Stimulated activated naive CD8-positive, alpha-beta T cell treated with anti-CD3 and anti-CD28 coated beads, Interleukin-15, amount 100 ng/mL, for 72 hours (primary cell): ENCODE measurements around the gene PPP1R1B.

Source experiments
- ATAC-seq: fragments of 150-1000 bp; cut with Tn5 transposase; 2 replicates; pipeline ENCODE4 v1.10.0; 2021; ENCODE audit warnings: mild to moderate bottlenecking, moderate library complexity
- DNase-seq, 2 donors: peaks; one replicate each; pipeline ENCODE4 v3.0.0; 2021 to 2022
- H3K27ac Mint-ChIP-seq, 2 donors: one replicate each; pipeline ENCODE4 v1.8.0; 2022; ENCODE audit warnings: mild to moderate bottlenecking in 2 of 2, mixed read lengths in 2 of 2, moderate library complexity in 2 of 2
- H3K27me3 Mint-ChIP-seq: one replicate; pipeline ENCODE4 v1.8.0; 2022; ENCODE audit warnings: mixed read lengths
- H3K4me1 Mint-ChIP-seq: one replicate; pipeline ENCODE4 v1.8.0; 2022; ENCODE audit warnings: mild to moderate bottlenecking, mixed read lengths
- H3K4me3 Mint-ChIP-seq, 2 donors: one replicate each; pipeline ENCODE4 v1.8.0; 2022; ENCODE audit warnings: mild to moderate bottlenecking in 2 of 2, mixed read lengths in 2 of 2, moderate library complexity in 1 of 2
- H3K9me3 Mint-ChIP-seq, 2 donors: one replicate each; pipeline ENCODE4 v1.8.0; 2022; ENCODE audit warnings: mixed read lengths in 2 of 2

Gene PPP1R1B

GRCh38 chr17:39618956-39619785 lies 7.6 kb upstream of the PPP1R1B start:
- no peaks in the 10 kb centered on the region for H3K9me3 Mint-ChIP-seq
- no peak overlapping the region for H3K4me3 Mint-ChIP-seq
- DNase-seq (no peak), ATAC-seq (no peak)
- H3K27me3 Mint-ChIP-seq = peaks cover 49% of the 10 kb centered on the region
- no peak overlapping the region for H3K27ac Mint-ChIP-seq
- peaks cover 29% of the 10 kb centered on the region for H3K4me1 Mint-ChIP-seq

GRCh38 chr17:39619786-39620101 lies 7.0 kb upstream of the PPP1R1B start:
- Mint-ChIP-seq H3K4me1 (peaks cover 29% of the 10 kb centered on the region), H3K27me3 (peaks cover 46% of the 10 kb centered on the region), H3K9me3 (no peaks in the 10 kb centered on the region), H3K4me3 (no peak overlapping the region), H3K27ac (no peak overlapping the region)
- ATAC-seq = no peak
- DNase-seq = no peak

- peak; percentile 73 for ATAC-seq
- H3K9me3 Mint-ChIP-seq = no peaks in the 10 kb centered on the region
- peaks cover 38% of the 10 kb centered on the region for H3K4me1 Mint-ChIP-seq
- H3K27ac Mint-ChIP-seq = peak overlapping the region in 1 of 2 donors; percentile 86
- peak overlapping the region; percentile 76 to 85 for H3K4me3 Mint-ChIP-seq
- peaks cover 49% of the 10 kb centered on the region for H3K27me3 Mint-ChIP-seq
- peak; percentile 89 to 94 for DNase-seq
Measured at GRCh38 chr17:39621523-39622379, 5.0 kb upstream of the PPP1R1B start.

- Mint-ChIP-seq H3K27me3 (peaks cover 54% of the 10 kb centered on the region), H3K4me1 (peaks cover 40% of the 10 kb centered on the region), H3K27ac (peak overlapping the region in 1 of 2 donors; percentile 86), H3K4me3 (peak overlapping the region; percentile 76 to 85), H3K9me3 (no peaks in the 10 kb centered on the region)
- peak; percentile 63 for ATAC-seq
- DNase-seq = peak in 1 of 2 donors; percentile 49
Measured at GRCh38 chr17:39622380-39623006, 4.3 kb upstream of the PPP1R1B start.

GRCh38 chr17:39623356-39623950 lies 3.3 kb upstream of the PPP1R1B start:
- H3K27ac Mint-ChIP-seq = no peak overlapping the region
- DNase-seq (peak; percentile 86), ATAC-seq (peak; percentile 65)
- peak overlapping the region in 1 of 2 donors; percentile 52 for H3K4me3 Mint-ChIP-seq
- H3K27me3 Mint-ChIP-seq = peaks cover 61% of the 10 kb centered on the region
- H3K9me3 Mint-ChIP-seq = no peaks in the 10 kb centered on the region
- peaks cover 35% of the 10 kb centered on the region for H3K4me1 Mint-ChIP-seq

GRCh38 chr17:39624313-39624712 lies 2.4 kb upstream of the PPP1R1B start:
- ATAC-seq = no peak
- Mint-ChIP-seq H3K27ac (no peak overlapping the region), H3K27me3 (peaks cover 61% of the 10 kb centered on the region), H3K9me3 (no peaks in the 10 kb centered on the region), H3K4me3 (no peak overlapping the region), H3K4me1 (peaks cover 32% of the 10 kb centered on the region)
- DNase-seq = no peak

- Mint-ChIP-seq H3K4me3 (no peak overlapping the region), H3K27me3 (peaks cover 57% of the 10 kb centered on the region), H3K27ac (no peak overlapping the region), H3K4me1 (peaks cover 32% of the 10 kb centered on the region), H3K9me3 (no peaks in the 10 kb centered on the region)
- DNase-seq (no peak), ATAC-seq (no peak)
Measured at GRCh38 chr17:39625198-39625785, 1.5 kb upstream of the PPP1R1B start.

- peaks cover 72% of the 10 kb centered on the region for H3K27me3 Mint-ChIP-seq
- ATAC-seq (no peak), DNase-seq (no peak)
- H3K4me3 Mint-ChIP-seq = peak overlapping the region; percentile 66 to 73
- no peak overlapping the region for H3K27ac Mint-ChIP-seq
- peaks cover 38% of the 10 kb centered on the region for H3K4me1 Mint-ChIP-seq
- H3K9me3 Mint-ChIP-seq = no peaks in the 10 kb centered on the region
Measured at GRCh38 chr17:39627047-39627711, 427 bp downstream of the PPP1R1B start.

GRCh38 chr17:39627712-39628516 lies 1.2 kb downstream of the PPP1R1B start:
- Mint-ChIP-seq H3K4me3 (peak overlapping the region; percentile 21 to 27), H3K27ac (no peak overlapping the region), H3K27me3 (peaks cover 74% of the 10 kb centered on the region), H3K4me1 (peaks cover 34% of the 10 kb centered on the region), H3K9me3 (no peaks in the 10 kb centered on the region)
- DNase-seq (no peak), ATAC-seq (no peak)

GRCh38 chr17:39628655-39629493 lies 2.1 kb downstream of the PPP1R1B start:
- DNase-seq = no peak
- no peak for ATAC-seq
- Mint-ChIP-seq H3K4me1 (peaks cover 25% of the 10 kb centered on the region), H3K4me3 (no peak overlapping the region), H3K27ac (no peak overlapping the region), H3K27me3 (peaks cover 67% of the 10 kb centered on the region), H3K9me3 (no peaks in the 10 kb centered on the region)

- H3K27me3 Mint-ChIP-seq = peaks cover 67% of the 10 kb centered on the region
- H3K27ac Mint-ChIP-seq = no peak overlapping the region
- no peak for DNase-seq
- no peak overlapping the region for H3K4me3 Mint-ChIP-seq
- no peaks in the 10 kb centered on the region for H3K9me3 Mint-ChIP-seq
- ATAC-seq = no peak
- peaks cover 25% of the 10 kb centered on the region for H3K4me1 Mint-ChIP-seq
Measured at GRCh38 chr17:39629494-39629880, 2.7 kb downstream of the PPP1R1B start.

- Mint-ChIP-seq H3K27me3 (peaks cover 62% of the 10 kb centered on the region), H3K9me3 (no peaks in the 10 kb centered on the region), H3K4me1 (peaks cover 25% of the 10 kb centered on the region), H3K4me3 (no peak overlapping the region), H3K27ac (no peak overlapping the region)
- DNase-seq (no peak), ATAC-seq (no peak)
Measured at GRCh38 chr17:39629898-39630297, 3.1 kb downstream of the PPP1R1B start.

- H3K27ac Mint-ChIP-seq = no peak overlapping the region
- no peak overlapping the region for H3K4me3 Mint-ChIP-seq
Measured at GRCh38 chr17:39631403-39631802, 4.7 kb downstream of the PPP1R1B start.

More at GRCh38 chr17:39631403-39631802, 4.7 kb downstream of the PPP1R1B start:
- H3K9me3 Mint-ChIP-seq = no peaks in the 10 kb centered on the region
- peaks cover 27% of the 10 kb centered on the region for H3K4me1 Mint-ChIP-seq
- no peak for DNase-seq
- peaks cover 47% of the 10 kb centered on the region for H3K27me3 Mint-ChIP-seq
- ATAC-seq = no peak
